ENCODE measurements around the gene KCNH8. TPM values are rescaled to one million over a fixed set of nuclear protein-coding genes. Genes with fewer than 3 reads are reported as not detected.

The KCNH8 gene
- total and polyA plus RNA-seq, 10 of the 15 experiments (the other 5 are each of a cell fraction or from before 2014, with no cell fraction given): under 0.01 to 0.18 (median 0.07) TPM; not detected in 2

- H2AFZ ChIP-seq (ENCODE audit: control insufficient read depth, low read depth, low read length): no peak overlapping the region
- no peak overlapping the region for H3K4me3 ChIP-seq
- ChIA-PET RAD21 (ENCODE audit: unreplicated experiment) (no interaction called here), POLR2A (no interaction called here), CTCF (no interaction called here), SMC1A (ENCODE audit: uncharacterized antibody, unreplicated experiment) (no interaction called here)
- H3K27ac ChIP-seq (ENCODE audit: control insufficient read depth, insufficient read depth): no peak overlapping the region
- no peak overlapping the region for H3K9ac ChIP-seq (ENCODE audit: control insufficient read depth, insufficient read depth, low read length)
- intact Hi-C loops (cut with micrococcal nuclease; ENCODE audit: unreplicated experiment) (no loop called here), in situ Hi-C loops (cut with MboI) (no loop called here)
- no peaks in the 10 kb centered on the region for H3K27me3 ChIP-seq (replicated peaks in 1 of 2; ENCODE audit: control insufficient read depth in 2 of 2, insufficient read depth in 2 of 2, low read length in 1 of 2)
- no peaks in the 10 kb centered on the region for H3K9me3 ChIP-seq (replicated peaks; ENCODE audit: control insufficient read depth, insufficient read depth, low read length)
- no peaks in the 10 kb centered on the region for H3K4me1 ChIP-seq (ENCODE audit: control insufficient read depth, insufficient read depth, low read length)
- DNase-seq (ENCODE audit: low read depth, low spot score) (no peak), ATAC-seq (0 out of 3 replicates have a peak, but pooled peaks have one; percentile 32), FAIRE-seq (no peak)
- no peaks in the 10 kb centered on the region for H3K79me2 ChIP-seq (ENCODE audit: control insufficient read depth, insufficient read depth, low read length)
- no TSS peak for BruUV-seq (replicated peaks)
- 45% methylated on average over 2 of the region's 2 CpGs for WGBS (ENCODE audit: insufficient coverage, insufficient replicate concordance, low lambda C conversion rate, missing lambda C conversion rate)
- no peaks in the 10 kb centered on the region for H3K36me3 ChIP-seq (ENCODE audit: control insufficient read depth in 2 of 2, insufficient read depth in 2 of 2, low read length in 1 of 2)
- no peak for TF ChIP-seq TCF7 (IDR thresholded peaks at IDR 0.05; ENCODE audit: borderline replicate concordance)
- TF ChIP-seq USF1 (IDR thresholded peaks at IDR 0.05; ENCODE audit: borderline replicate concordance, extremely low read length, insufficient read depth, low read depth, low read length): no peak
- TF ChIP-seq TAF1 (IDR thresholded peaks at IDR 0.05; ENCODE audit: borderline replicate concordance, low read depth, low read length): no peak
- TF ChIP-seq HDAC2 (IDR thresholded peaks at IDR 0.05): no peak
- no peak for TF ChIP-seq ZZZ3 (IDR thresholded peaks at IDR 0.05; ENCODE audit: control insufficient read depth, insufficient read length, low read depth)
- no peak for TF ChIP-seq USF2 (IDR thresholded peaks at IDR 0.05; ENCODE audit: borderline replicate concordance, low read depth, low read length)
- no peak for TF ChIP-seq SP1 (IDR thresholded peaks at IDR 0.05; ENCODE audit: low read depth, low read length)
- TF ChIP-seq KAT2A (conservative IDR thresholded peaks at IDR 0.05; ENCODE audit: control insufficient read depth, low read depth, low read length): no peak
- no peak for TF ChIP-seq YY1 (IDR thresholded peaks at IDR 0.05; ENCODE audit: low read depth, low read length)
- no peak for TF ChIP-seq JUND (IDR thresholded peaks at IDR 0.05; ENCODE audit: low read depth, low read length)
- no peak for TF ChIP-seq CBX5 (IDR thresholded peaks at IDR 0.05; ENCODE audit: low read depth)
- TF ChIP-seq NFYA (IDR thresholded peaks at IDR 0.05; ENCODE audit: borderline replicate concordance, low read depth, low read length): no peak
- no peak for TF ChIP-seq RELA (IDR thresholded peaks at IDR 0.05; ENCODE audit: borderline replicate concordance, partially characterized antibody)
- no peaks in the 10 kb centered on the region for H4K20me1 ChIP-seq (ENCODE audit: control insufficient read depth, insufficient read depth)
- no peak overlapping the region for H3K4me2 ChIP-seq (ENCODE audit: control insufficient read depth, insufficient read depth)
Observed at GRCh38 chr3:19331931-19332330, 183.6 kb downstream of the KCNH8 start.
